Trophoblast cell (in vitro differentiated cells and primary cell): ENCODE results near the gene HES7.

ENCODE experiments used
- DNase-seq, 2 donors: peaks; one replicate each; pipeline ENCODE4 v3.0.0-alpha.2; 2016
- H2AFZ ChIP-seq: 2 replicates; pipeline ENCODE4 v1.6.1; 2013; ENCODE audit warnings: low read length, moderate library complexity, mild to moderate bottlenecking; ENCODE audit not compliant: insufficient read depth, poor library complexity
- H2AK5ac ChIP-seq: 2 replicates; pipeline ENCODE4 v1.6.1; 2013; ENCODE audit warnings: mild to moderate bottlenecking, low read length
- H2BK120ac ChIP-seq: 2 replicates; pipeline ENCODE4 v1.6.1; 2013; ENCODE audit warnings: low read length, mild to moderate bottlenecking, moderate library complexity; ENCODE audit not compliant: insufficient read depth, poor library complexity
- H2BK12ac ChIP-seq: 2 replicates; pipeline ENCODE4 v1.6.1; 2013; ENCODE audit warnings: mild to moderate bottlenecking, low read length, moderate library complexity
- H2BK5ac ChIP-seq: 2 replicates; pipeline ENCODE4 v1.6.1; 2013; ENCODE audit warnings: low read length, low read depth, moderate library complexity, mild to moderate bottlenecking; ENCODE audit not compliant: poor library complexity
- H3K14ac ChIP-seq: 2 replicates; pipeline ENCODE4 v1.6.1; 2013; ENCODE audit warnings: mild to moderate bottlenecking, low read length
- H3K18ac ChIP-seq: 2 replicates; pipeline ENCODE4 v1.6.1; 2013; ENCODE audit warnings: mild to moderate bottlenecking, low read length
- H3K23ac ChIP-seq: 2 replicates; pipeline ENCODE4 v1.6.1; 2013; ENCODE audit warnings: low read length
- H3K27ac ChIP-seq: 2 replicates; pipeline ENCODE4 v1.5.1; 2013; ENCODE audit warnings: low read depth, mild to moderate bottlenecking, inconsistent platforms, low read length, moderate library complexity
- H3K27me3 ChIP-seq: 2 replicates; pipeline ENCODE4 v1.6.1; 2013; ENCODE audit warnings: inconsistent platforms, mild to moderate bottlenecking, low read length, moderate library complexity; ENCODE audit not compliant: insufficient read depth
- H3K36me3 ChIP-seq, 2 experiments: 1 replicate in 1 of 2; 2 replicates in 1 of 2; pipeline ENCODE4 v1.6.1; 2013; ENCODE audit warnings: low read length in 2 of 2, mild to moderate bottlenecking in 2 of 2, moderate library complexity in 1 of 2; ENCODE audit not compliant: insufficient read depth in 2 of 2, control insufficient read depth in 1 of 2
- H3K4ac ChIP-seq: 2 replicates; pipeline ENCODE4 v1.6.1; 2013; ENCODE audit warnings: low read depth, mild to moderate bottlenecking, low read length, moderate library complexity
- H3K4me1 ChIP-seq, 2 experiments: 1 replicate in 1 of 2; 2 replicates in 1 of 2; pipeline ENCODE4 v1.6.1; 2013; ENCODE audit warnings: low read length in 2 of 2, mild to moderate bottlenecking in 2 of 2, moderate library complexity in 1 of 2; ENCODE audit not compliant: insufficient read depth in 2 of 2, control insufficient read depth in 1 of 2
- H3K4me2 ChIP-seq: 2 replicates; pipeline ENCODE4 v1.6.1; 2013; ENCODE audit warnings: inconsistent platforms, mild to moderate bottlenecking, low read length, moderate library complexity
- H3K4me3 ChIP-seq: 2 replicates; pipeline ENCODE4 v1.5.1; 2013; ENCODE audit warnings: mild to moderate bottlenecking, low read depth, low read length, inconsistent platforms
- H3K79me1 ChIP-seq: one replicate; pipeline ENCODE4 v1.6.1; 2013; ENCODE audit warnings: low read length
- H3K79me2 ChIP-seq: 2 replicates; pipeline ENCODE4 v1.6.1; 2013; ENCODE audit warnings: low read length, mild to moderate bottlenecking; ENCODE audit not compliant: control insufficient read depth, insufficient read depth, poor library complexity
- H3K9ac ChIP-seq: 2 replicates; pipeline ENCODE4 v1.6.1; 2013; ENCODE audit warnings: mild to moderate bottlenecking, low read length
- H3K9me3 ChIP-seq: 2 replicates; pipeline ENCODE4 v1.6.1; 2013; ENCODE audit warnings: low read depth, mild to moderate bottlenecking, control low read depth, inconsistent platforms, low read length; ENCODE audit not compliant: insufficient read depth
- H4K12ac ChIP-seq: 2 replicates; pipeline ENCODE4 v1.6.1; 2013; ENCODE audit warnings: low read depth, mild to moderate bottlenecking, low read length, moderate library complexity
- H4K8ac ChIP-seq: 2 replicates; pipeline ENCODE4 v1.6.1; 2013; ENCODE audit warnings: low read depth, mild to moderate bottlenecking, low read length, moderate library complexity
- H4K91ac ChIP-seq: one replicate; pipeline ENCODE4 v1.6.1; 2013; ENCODE audit warnings: low read depth, mild to moderate bottlenecking, low read length, moderate library complexity
- WGBS: extraction: QIAGEN DNeasy Blood & Tissue Kit; methylation state at CpG from one replicate; pipeline ENCODE4 v1.1.7; 2013; ENCODE audit warnings: missing lambda C conversion rate; ENCODE audit not compliant: insufficient read length, insufficient coverage; ENCODE audit errors: extremely low coverage; 5-methylcytosine and 5-hydroxymethylcytosine counted together

The HES7 gene

DNA sequence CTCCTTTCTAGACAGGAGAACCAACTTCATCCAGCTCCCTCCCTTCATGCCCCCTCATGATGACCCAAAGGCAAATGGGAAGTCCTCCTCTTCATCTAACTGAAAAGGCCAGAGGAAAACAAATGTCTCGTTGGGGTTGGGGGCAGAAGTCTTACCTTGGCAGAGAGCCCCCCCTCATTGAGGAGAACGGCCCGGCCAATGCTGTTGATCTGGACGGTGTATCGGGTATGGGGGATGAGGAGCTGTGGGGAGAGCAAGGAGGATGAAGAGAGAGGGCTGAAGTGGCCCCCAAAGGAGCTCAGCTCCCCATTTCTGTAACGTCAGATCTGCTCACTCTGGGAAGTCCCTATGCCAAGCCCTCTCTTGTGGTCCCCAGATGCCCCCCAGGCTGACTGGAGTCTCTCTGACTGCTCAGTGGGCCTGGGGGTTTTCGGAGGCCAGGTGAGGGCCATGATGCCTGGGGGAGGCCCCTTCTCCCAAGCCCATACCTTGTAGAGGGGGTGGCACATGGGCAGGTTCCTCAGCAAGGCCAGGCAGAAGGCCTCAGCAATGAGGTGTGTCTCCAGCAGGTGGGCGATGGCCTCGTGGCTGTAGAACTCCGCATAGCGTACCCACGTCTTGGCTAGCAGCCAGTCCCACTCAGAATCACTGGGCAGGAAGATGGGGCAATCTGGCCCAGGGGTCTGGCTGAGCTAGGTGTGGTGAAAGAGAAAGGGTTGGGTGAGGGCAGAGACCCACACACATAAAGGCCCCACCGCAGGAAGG is 47.2 kb downstream of the HES7 start:
- peaks cover 3 to 6% of the 10 kb centered on the region in 2 experiments for H3K4me1 ChIP-seq
- peaks cover 50% of the 10 kb centered on the region for H3K27me3 ChIP-seq
- H2BK5ac ChIP-seq, result no peak overlapping the region
- H2BK120ac ChIP-seq, result no peak overlapping the region
- WGBS, result no CpG with 5 or more reads among the region's 13 CpGs
- DNase-seq, result no peak
- H3K23ac ChIP-seq, result no peak overlapping the region
- no peak overlapping the region for H3K4me2 ChIP-seq
- H3K79me1 ChIP-seq, result no peaks in the 10 kb centered on the region
- no peak overlapping the region for H3K4me3 ChIP-seq
- H3K9me3 ChIP-seq, result peaks cover 11% of the 10 kb centered on the region
- H4K8ac ChIP-seq, result no peak overlapping the region
- H3K79me2 ChIP-seq, result no peaks in the 10 kb centered on the region
- H3K9ac ChIP-seq, result no peak overlapping the region
- no peak overlapping the region for H4K12ac ChIP-seq
- H3K4ac ChIP-seq, result no peak overlapping the region
- no peak overlapping the region for H4K91ac ChIP-seq
- H3K18ac ChIP-seq, result no peak overlapping the region
- H2BK12ac ChIP-seq, result no peak overlapping the region
- no peak overlapping the region for H3K14ac ChIP-seq
- H2AK5ac ChIP-seq, result no peak overlapping the region
- no peak overlapping the region for H3K27ac ChIP-seq
- H2AFZ ChIP-seq, result no peak overlapping the region
- H3K36me3 ChIP-seq, result no peaks in the 10 kb centered on the region

DNA sequence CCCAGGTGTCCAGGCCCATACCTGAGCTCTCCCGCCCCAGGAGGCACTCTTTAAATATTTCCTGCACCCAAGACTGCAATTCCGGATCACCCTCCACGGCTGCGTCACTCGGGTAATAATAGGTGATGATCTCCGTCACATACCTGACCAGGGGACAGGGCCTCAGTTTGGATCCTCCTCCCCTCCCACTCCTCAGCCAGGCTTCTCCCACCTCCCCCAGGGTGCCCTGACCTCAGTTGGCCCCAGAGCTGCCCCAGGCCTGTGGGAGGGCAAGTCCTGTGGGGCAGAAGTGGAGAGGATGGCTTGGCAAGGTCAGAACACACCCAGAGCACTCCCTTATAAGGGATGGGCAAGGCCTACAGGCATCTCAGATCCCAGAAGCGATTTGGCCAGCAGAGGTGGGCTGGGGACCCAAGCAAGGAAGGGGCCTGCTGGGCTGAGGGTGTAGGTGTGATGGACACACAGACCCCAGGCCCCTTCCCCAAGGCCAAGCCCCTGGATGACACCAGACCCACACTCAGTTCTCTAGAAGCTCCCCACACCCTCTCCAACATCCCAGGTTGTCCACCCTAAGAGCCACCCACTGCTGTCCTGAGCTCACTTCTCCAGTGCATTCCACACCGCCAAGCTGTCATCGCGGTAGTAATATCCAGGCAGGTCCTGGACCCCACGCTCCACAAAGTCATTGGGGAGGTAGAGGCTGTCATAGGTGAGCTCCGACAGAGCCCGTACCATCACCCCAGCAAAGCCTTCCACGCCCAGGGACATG is 48.1 kb downstream of the HES7 start:
- Histone ChIP-seq H4K91ac (no peak overlapping the region), H3K4ac (no peak overlapping the region)
- no CpG with 5 or more reads among the region's 14 CpGs for WGBS

DNA sequence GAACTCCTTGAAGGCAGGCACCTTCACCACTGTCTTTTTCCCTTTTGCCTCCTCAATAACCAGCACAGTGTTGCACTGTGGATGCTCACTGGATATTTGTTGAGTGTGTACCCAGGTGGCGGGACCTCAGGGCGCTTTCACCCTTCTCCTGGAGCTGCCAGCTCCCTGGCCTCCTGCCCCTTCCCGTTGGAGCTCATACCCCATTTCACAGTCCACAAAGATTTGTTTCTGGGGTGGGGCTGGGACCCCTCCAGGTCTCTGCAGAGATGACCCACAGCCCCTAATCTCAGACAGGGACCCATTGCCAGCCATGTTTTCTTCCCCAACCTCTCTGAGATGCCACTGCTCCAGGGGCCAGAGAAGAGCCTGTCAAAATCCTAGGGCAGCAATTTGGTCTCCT is 48.8 kb downstream of the HES7 start:
- Histone ChIP-seq H3K4me2 (no peak overlapping the region), H2AK5ac (no peak overlapping the region), H3K4ac (no peak overlapping the region), H3K4me3 (no peak overlapping the region), H3K9ac (no peak overlapping the region), H2BK12ac (no peak overlapping the region), H4K8ac (no peak overlapping the region), H2AFZ (no peak overlapping the region), H3K14ac (no peak overlapping the region), H2BK120ac (no peak overlapping the region), H3K27ac (no peak overlapping the region), H3K4me1 (peaks cover 3 to 6% of the 10 kb centered on the region in 2 experiments), H3K79me2 (no peaks in the 10 kb centered on the region), H3K79me1 (no peaks in the 10 kb centered on the region), H3K36me3 (no peaks in the 10 kb centered on the region), H4K12ac (no peak overlapping the region), H3K18ac (no peak overlapping the region), H3K23ac (no peak overlapping the region), H3K27me3 (peaks cover 58% of the 10 kb centered on the region), H3K9me3 (peaks cover 11% of the 10 kb centered on the region), H2BK5ac (no peak overlapping the region), H4K91ac (no peak overlapping the region)
- no peak for DNase-seq
- no CpG with 5 or more reads among the region's 3 CpGs for WGBS

More for the DNA sequence above, 48.1 kb downstream of the HES7 start:
- DNase-seq, result no peak
- Histone ChIP-seq H3K4me3 (no peak overlapping the region), H3K4me2 (no peak overlapping the region), H3K18ac (no peak overlapping the region), H4K12ac (no peak overlapping the region), H3K79me2 (no peaks in the 10 kb centered on the region), H3K14ac (no peak overlapping the region), H4K8ac (no peak overlapping the region), H3K9ac (no peak overlapping the region), H3K23ac (no peak overlapping the region), H3K9me3 (peaks cover 11% of the 10 kb centered on the region), H2BK12ac (no peak overlapping the region), H2BK5ac (no peak overlapping the region), H2BK120ac (no peak overlapping the region), H2AFZ (no peak overlapping the region), H3K4me1 (peaks cover 3 to 6% of the 10 kb centered on the region in 2 experiments), H3K27me3 (peaks cover 56% of the 10 kb centered on the region), H3K36me3 (no peaks in the 10 kb centered on the region), H3K27ac (no peak overlapping the region), H2AK5ac (no peak overlapping the region), H3K79me1 (no peaks in the 10 kb centered on the region)

DNA sequence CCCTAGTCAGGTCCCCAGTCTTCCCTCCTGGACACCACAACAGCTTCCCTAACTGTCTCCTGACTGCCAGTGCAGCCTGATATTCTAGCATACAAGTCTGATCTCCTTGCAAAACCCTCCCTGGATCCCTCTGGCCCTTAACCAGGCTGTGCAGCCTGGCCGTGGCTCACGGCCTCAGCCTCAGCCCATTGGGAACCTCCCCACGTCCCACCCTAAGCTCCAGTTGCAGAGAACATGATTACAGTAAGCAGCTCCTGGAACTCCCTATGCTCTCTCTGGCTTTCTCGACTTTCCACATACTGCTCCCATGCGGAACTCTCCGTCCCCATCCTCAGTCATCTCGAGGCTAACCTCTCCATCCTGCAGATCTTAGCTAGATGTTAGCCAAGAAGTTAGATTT is 49.4 kb downstream of the HES7 start:
- no peak overlapping the region for H3K4me2 ChIP-seq
- no peak for DNase-seq
- H3K27me3 ChIP-seq, result peaks cover 55% of the 10 kb centered on the region
- no peak overlapping the region for H4K8ac ChIP-seq
- H3K27ac ChIP-seq, result no peak overlapping the region
- H2AFZ ChIP-seq, result no peak overlapping the region
- peaks cover 3% of the 10 kb centered on the region in 2 experiments for H3K4me1 ChIP-seq
- no peaks in the 10 kb centered on the region for H3K36me3 ChIP-seq
- H3K4me3 ChIP-seq, result no peak overlapping the region
- no peak overlapping the region for H3K4ac ChIP-seq
- no peaks in the 10 kb centered on the region for H3K79me2 ChIP-seq
- no peaks in the 10 kb centered on the region for H3K79me1 ChIP-seq
- H2BK12ac ChIP-seq, result no peak overlapping the region
- no peak overlapping the region for H3K9ac ChIP-seq
- peaks cover 10% of the 10 kb centered on the region for H3K9me3 ChIP-seq
- no peak overlapping the region for H3K14ac ChIP-seq
- H2BK120ac ChIP-seq, result no peak overlapping the region
- no peak overlapping the region for H4K12ac ChIP-seq
- no peak overlapping the region for H3K18ac ChIP-seq
- H4K91ac ChIP-seq, result no peak overlapping the region
- H3K23ac ChIP-seq, result no peak overlapping the region
- no peak overlapping the region for H2AK5ac ChIP-seq
- H2BK5ac ChIP-seq, result no peak overlapping the region
- WGBS, result no CpG with 5 or more reads among the region's 7 CpGs
